T1000 (cell line): Measurements from ENCODE around the gene MSI2.
"Not testable (repeated sequence)": the region's sequence is repeated elsewhere in the genome, so short reads cannot be mapped to it uniquely, and the experiment has no call there.

Experiments used
- DNase-seq: peaks from one replicate; lab custom pipeline; 2025; ENCODE audit warnings: mixed read lengths; lab: John Stamatoyannopoulos, UW

The MSI2 gene

DNA sequence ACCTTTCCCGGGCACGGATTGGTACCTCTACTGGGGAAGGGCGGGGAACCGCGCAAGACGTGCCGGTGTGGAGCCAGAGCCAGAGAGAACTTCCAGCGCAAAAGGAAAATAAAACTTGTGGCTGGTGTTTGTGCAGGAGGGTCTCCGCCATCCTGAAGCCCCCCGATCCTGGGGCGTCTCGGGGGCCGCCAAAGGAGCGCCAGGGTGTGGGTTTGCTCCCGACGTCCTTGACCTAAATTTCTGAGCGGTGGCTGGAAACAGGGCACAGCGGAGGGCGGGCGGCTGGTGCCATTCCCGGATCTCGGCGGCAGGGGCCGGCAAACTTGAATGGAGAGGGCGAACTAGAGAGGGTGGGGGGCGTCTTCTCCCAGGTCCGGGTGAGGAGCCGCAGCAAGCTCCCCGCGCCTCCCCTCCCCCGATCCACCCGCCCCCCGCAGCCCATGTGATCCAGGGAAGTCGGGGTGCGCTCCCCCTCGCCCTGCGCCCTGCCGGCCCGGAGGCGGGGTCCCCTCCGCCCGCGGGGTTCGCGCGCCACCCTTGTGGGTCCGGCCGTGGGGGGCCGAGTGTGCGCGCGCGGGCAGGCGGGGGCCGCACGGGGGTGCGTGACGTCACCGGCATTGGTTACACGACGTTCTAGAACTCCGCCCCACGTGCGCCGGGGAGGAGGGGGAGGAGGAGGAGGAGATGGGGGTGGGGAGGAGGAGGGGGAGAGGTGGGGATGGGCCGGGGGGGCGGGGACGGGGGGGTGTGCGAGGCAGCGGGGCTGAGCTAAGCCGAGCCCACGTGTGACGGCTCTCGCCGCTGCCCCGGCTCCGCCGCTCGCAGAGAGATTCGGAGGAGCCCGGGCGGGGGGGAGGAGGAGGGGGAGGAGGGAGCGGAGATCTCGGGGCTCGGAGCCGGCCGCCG, at the start of gene MSI2:
Gene MSI2 (plus strand): TSS at position 748 of the 906 bp plus-strand sequence. CDS start 220 bp downstream, outside the sequence.
- DNase-seq = peak; percentile 93

DNA sequence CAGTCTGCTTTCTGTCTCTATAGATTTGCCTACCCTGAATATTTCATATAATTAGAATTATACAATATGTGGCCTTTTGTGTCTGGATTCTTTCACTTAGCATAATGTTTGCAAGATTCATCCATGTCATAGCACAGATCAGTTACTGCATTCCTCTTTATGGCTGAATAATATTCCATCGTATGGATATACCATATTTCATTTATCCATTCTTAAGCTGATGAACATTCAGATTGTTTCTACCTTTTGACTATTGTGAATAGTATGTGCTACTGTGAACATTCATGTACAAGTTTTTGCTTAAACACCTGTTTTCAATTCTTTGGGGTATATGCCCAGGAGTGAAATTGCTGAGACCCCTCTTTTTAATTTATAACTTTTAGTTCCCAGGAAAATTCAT, 49.4 kb upstream of the MSI2 start:
- DNase-seq = no peak

DNA sequence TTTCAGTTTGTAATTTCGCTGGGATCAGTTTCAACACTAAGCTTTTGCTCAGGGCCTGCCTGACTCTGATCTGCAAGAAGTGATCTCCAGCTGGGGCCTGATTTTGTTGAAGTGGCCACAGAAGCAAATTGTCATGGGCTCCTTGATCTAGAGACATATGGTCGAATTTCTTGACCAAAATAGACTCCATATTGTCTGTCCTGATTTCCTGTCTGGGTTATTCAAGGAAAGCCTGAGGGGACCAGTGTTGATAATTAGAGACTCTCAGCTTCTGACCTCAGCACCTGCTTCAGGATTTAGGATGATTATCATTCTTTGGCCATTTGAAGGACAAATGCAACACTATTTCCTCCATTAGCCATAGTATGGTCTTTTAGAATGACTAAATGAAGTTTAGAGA, 48.9 kb upstream of the MSI2 start:
- DNase-seq = no peak

- DNase-seq = no peak
These were observed 46.1 kb upstream of the MSI2 start for GRCh38 chr17:57210224-57210553.

GRCh38 chr17:57210972-57211411, 45.3 kb upstream of the MSI2 start:
- no peak for DNase-seq

GRCh38 chr17:57211543-57211942, 44.8 kb upstream of the MSI2 start:
- DNase-seq = no peak

- no peak for DNase-seq
These were observed 43.0 kb upstream of the MSI2 start for GRCh38 chr17:57213180-57213825.

DNA sequence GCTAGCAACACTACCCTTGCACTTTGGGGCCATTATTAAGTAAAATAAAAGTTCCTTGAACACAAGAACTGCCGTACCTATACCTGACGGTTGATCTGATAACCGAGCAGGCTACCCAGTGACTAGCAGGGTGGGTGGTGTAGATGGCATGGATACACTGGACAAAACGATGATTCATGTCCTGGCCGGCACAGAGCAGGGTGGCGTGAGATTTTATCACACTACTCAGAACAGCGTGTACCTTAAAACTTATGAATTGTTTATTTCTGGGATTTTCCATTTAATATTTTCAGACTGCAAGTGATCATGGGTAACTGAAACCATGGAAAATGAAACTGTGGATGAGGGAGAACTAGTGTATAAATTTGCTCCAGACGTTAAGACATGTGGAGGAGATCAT, 41.0 kb upstream of the MSI2 start:
- no peak for DNase-seq

DNA sequence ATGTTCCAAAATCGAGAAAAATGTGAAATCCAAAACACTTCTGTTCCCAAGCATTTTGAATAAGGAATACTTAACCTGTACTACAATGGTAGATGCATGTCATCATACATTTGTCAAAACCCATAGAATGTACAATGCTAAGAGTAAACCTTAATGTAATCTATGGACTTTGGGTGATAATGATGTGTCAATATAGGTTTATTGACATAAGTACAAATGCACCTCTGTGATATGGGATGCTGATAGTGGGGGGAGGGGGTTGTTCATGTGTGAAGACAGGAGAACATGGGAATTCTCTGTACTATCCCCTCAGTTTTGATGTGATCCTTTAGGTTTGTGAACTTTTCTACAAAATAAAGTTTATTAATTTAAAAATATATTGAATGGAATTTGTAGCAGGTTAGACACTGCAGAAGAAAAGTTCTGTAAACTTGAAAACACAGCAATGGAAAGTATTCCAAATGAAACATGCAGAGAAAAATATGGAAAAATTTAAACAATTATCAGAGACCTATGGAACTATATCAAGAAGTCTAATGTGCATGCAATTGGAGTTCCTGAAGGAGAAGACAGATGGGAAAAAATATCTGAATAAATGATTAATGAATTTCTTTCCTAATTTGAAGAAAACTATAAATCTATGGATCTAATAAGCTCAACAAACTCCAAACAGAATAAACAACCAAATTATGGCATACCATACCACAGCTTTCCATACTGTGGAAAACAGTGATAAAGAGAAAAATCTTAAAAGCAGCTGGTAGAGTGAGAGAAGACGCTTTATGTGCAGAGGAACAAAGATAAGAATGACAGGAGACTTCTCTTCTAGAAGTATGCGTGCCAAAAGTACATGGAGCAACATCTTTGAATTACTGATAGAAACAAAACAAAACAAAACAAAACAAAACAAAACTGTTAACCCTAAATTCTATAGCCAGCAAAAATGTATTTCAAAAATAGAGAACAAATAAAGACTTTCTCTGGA, 34.7 kb upstream of the MSI2 start:
- DNase-seq = no peak

GRCh38 chr17:57222422-57222821, 33.9 kb upstream of the MSI2 start:
- not testable (repeated sequence) for DNase-seq

GRCh38 chr17:57225127-57225526, 31.2 kb upstream of the MSI2 start:
- DNase-seq = no peak

DNA sequence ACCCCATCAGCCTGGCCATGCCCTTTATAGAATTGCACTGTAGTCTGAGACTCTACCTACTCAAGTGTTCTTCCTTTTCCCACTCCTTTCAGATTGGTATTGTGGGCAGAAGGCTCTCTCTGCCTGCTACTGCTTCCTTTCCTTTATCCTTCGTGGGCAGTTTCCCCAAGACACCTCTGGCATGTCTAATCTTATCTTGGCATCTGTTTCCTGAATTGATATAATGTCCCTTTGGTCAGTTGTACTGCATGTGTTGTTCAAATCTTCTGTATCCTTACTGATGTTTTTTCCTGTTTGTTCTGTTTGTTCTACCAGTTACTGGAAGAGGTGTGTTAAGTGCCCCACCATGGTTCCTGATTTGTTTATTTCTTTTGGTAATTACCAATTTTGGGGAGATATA, 29.5 kb upstream of the MSI2 start:
- no peak for DNase-seq

DNA sequence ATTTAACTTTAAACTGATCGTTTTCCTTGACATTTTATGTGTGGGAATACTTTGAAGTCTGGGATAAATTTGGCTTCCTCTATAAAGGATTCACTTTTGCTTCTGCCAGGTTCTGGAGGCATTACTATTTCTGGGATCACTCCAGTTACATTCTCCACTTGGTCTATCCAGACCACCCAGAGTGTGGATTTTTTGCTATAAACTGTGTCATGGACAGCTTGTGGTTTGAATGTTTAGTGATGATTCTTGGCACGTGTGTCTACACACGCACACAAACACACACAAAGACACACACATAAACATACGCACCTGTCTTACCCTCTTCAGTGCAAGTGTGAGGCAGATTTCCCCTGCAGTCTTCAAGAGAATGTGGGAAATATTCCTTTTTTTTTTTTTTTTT, 27.4 kb upstream of the MSI2 start:
- no peak for DNase-seq

GRCh38 chr17:57234061-57234738, 22.1 kb upstream of the MSI2 start:
- no peak for DNase-seq

GRCh38 chr17:57234739-57235092, 21.6 kb upstream of the MSI2 start:
- no peak for DNase-seq

GRCh38 chr17:57235124-57235523, 21.2 kb upstream of the MSI2 start:
- no peak for DNase-seq

- no peak for DNase-seq
These were observed 19.5 kb upstream of the MSI2 start for GRCh38 chr17:57236686-57237299.

- no peak for DNase-seq
These were observed 15.7 kb upstream of the MSI2 start for GRCh38 chr17:57240648-57241047.

- no peak for DNase-seq
These were observed 14.2 kb upstream of the MSI2 start for GRCh38 chr17:57242148-57242547.

DNA sequence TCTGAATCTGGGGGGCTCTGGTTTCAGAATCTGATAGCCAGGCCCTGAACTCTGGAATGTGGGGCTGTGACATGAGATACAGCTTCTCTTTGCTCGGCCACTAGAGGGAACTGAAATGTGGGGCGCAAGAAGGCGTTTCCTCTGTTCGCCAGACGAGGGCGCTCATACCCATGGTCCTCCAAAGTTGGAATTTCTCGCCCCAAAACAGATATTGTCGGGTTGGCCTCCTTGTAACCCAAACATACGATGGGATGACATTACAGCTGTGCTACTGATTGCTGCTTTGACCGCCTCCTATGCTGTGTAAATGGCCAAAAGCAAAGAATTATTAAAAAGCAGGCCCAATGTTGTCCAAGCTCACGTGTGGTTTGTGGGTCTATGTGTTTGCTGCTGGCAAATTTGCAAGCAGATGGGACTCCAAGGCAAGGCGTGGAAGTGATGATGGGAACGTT, 13.1 kb upstream of the MSI2 start:
- peak; percentile 79 for DNase-seq

GRCh38 chr17:57245786-57246185, 10.5 kb upstream of the MSI2 start:
- DNase-seq = no peak
